Activated CD8-positive, alpha-beta memory T cell treated with anti-CD3 and anti-CD28 coated beads, Interleukin-2, amount 50 U/mL, for 24 hours (primary cell): ENCODE data around the gene PGS1.
A peak's percentile ranks its signal among the peaks of the same experiment; 100 is the strongest.
"Not testable (repeated sequence)": the region's sequence is repeated elsewhere in the genome, so short reads cannot be mapped to it uniquely, and the experiment has no call there.

Source experiments
- DNase-seq: peaks from one replicate; pipeline ENCODE4 v3.0.0-alpha.2; 2020; ENCODE audit errors: extremely low read depth

Gene PGS1, protein sequence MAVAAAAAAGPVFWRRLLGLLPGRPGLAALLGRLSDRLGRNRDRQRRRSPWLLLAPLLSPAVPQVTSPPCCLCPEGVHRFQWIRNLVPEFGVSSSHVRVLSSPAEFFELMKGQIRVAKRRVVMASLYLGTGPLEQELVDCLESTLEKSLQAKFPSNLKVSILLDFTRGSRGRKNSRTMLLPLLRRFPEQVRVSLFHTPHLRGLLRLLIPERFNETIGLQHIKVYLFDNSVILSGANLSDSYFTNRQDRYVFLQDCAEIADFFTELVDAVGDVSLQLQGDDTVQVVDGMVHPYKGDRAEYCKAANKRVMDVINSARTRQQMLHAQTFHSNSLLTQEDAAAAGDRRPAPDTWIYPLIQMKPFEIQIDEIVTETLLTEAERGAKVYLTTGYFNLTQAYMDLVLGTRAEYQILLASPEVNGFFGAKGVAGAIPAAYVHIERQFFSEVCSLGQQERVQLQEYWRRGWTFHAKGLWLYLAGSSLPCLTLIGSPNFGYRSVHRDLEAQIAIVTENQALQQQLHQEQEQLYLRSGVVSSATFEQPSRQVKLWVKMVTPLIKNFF

DNA sequence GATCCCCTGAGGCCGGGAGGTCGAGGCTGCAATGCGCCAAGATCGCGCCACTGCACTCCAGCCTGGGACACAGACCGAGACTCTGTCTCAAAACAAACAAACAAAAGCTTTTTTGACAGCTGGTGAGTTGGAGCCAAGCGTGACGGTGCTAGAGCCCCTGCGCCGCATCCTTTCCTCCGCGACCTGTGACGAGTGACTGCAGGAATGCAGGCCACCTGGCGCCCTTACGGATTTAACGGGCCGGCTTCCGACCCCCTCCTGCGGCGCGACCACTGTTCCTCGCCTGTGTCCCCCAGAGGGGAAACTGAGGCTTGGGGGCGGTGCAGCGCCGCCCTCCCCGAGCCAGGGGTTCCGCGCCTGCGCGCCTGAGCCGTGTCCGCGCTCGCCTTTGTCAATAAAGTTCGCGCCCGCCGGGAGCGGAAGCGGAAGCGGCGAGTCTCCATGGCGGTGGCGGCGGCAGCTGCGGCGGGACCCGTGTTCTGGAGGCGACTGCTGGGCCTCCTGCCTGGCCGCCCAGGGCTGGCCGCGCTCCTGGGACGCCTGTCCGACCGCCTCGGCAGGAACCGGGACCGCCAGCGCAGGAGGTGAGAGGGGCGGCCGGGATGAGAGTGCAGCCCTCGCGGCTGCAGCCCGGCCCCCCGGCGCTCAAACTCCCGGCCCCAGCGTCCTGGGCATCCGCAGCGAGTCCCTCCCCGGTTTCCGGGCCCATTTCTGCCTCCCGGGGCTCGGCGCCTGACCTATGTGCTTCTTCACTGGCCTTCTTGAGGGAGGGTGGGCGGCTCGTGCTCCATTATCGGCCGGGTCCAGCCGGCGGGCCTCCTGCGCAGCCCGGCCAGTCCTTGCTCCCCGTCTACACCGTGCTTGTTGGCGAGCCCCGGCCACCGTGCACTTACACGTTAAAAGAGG lies at the start of gene PGS1:
Gene PGS1 (plus strand): TSS at position 425 of the 906 bp plus-strand sequence. CDS start 17 bp downstream, at position 442.
- DNase-seq = peak; percentile 57

DNA sequence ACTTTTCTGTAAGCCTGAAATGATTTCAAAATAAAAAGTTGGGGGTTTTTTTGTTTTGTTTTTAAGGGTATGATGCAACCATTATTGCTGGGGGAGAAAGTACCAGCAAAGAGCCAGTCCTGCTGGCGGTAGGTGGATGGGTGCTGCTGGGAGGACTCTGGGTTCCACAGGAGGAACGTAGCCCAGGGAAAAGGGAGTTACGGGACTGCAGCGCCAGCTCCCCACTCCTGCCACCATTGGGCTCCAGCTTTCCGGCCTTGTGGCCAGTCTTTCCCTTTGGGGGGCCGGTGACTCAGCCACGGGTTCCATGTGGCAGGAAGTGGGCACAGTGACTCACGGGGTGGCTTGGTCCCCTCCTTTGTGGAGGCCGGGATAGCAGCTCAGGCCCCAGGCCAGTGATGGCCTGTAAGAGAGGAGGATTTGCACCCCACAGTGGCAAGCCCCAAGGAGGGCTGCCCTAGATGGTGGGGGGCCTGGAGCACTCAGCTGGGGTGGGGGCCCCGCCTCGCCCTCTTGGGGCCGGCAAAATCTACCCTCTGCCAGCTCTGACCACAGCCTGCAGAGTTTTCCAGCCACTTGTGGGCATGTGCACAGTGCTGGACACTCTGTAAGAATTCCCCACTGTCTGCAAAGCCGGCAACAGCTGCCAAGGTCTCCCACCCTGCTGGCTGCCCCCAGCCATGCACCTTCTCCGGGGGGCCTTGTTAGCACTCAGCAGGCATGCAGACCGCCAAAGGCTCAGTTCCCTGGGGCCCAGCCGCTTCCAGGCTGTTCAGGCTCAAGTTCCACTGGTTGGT lies 49.0 kb upstream of the PGS1 start:
- DNase-seq = no peak

DNA sequence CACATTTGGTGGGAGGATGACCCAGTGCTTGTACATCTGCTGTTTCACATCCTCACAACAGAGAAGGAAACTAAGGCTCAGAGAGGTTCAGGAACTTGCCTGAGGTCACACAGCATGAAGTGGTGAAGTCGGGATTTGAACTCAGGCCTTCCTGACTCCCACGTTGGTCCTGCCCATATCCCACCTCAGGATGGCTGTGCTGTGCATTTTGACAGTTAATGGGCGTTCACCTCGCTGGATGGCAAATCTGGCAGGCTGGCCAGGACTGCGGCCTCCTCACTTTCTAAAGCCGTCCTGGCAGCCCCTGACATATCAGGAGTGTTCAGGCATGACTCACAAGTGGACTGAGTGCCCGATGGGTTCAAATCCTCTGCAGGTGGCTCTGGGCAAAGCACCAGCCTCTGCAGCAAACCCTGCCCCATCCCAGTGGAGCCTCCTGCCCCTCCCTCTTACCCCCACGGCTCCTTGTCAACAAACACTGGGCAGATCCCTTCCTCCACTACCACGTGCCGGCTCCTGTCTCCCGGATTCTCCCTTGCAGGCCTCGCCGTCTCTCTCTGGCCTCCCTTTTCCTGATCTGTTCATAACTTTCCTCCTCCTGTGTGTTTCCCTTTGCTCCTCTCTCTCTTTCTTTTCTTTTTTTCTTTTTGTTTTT lies 47.8 kb upstream of the PGS1 start:
- no peak for DNase-seq

DNA sequence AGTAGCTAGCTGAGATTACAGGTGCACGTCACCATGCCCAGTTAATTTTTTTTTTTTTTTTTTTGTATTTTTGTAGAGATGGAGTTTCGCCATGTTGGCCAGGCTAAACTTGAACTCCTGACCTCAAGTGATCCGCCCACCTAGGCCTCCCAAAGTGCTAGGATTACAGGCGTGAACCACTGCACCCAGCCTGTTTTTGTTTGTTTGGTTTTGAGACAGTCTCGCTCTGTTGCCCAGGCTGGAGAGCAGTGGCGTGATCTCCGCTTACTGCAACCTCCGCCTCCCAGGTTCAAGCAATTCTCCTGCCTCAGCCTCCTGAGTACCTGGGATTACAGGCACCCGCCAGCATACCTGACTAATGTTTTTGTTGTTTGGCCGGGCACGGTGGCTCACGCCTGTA lies 47.1 kb upstream of the PGS1 start:
- not testable (repeated sequence) for DNase-seq

DNA sequence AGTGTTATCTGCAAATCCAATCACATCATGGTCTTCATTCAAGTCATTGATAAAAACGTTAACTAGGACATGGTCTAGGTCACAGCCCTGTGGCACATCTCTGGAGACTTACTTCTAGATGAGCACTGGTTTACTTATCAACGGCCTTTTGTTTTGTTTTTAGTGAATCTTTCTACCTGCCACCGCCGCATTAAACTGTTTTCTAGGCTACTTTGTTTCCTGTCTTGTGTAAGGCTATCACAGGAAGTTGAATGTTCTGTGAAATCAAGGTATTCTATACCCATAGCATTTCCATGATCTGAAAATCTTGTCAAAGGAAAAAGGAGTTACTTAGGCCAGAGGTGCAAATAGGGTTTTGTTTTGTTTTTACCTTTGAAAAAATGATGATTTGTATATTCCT lies 45.5 kb upstream of the PGS1 start:
- DNase-seq = no peak

DNA sequence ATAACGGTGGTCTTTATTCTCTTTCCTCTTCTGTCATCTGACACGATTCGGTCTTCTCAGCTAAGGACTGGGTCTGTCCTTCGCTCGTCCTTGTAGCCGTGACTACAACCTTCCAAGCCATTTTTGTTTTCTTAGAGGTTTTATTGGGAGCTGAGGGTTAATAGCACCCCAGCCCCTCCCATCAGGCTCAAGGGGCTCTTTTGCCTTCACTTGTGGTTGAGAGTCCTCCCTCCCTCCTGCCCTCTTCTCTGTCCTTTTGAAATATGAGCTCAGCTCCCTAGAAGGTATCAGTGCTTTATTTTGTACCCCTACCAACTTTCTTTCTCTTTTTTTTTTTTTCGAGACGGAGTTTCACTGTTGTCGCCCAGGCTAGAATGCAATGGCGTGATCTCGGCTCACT lies 43.2 kb upstream of the PGS1 start:
- no peak for DNase-seq

DNA sequence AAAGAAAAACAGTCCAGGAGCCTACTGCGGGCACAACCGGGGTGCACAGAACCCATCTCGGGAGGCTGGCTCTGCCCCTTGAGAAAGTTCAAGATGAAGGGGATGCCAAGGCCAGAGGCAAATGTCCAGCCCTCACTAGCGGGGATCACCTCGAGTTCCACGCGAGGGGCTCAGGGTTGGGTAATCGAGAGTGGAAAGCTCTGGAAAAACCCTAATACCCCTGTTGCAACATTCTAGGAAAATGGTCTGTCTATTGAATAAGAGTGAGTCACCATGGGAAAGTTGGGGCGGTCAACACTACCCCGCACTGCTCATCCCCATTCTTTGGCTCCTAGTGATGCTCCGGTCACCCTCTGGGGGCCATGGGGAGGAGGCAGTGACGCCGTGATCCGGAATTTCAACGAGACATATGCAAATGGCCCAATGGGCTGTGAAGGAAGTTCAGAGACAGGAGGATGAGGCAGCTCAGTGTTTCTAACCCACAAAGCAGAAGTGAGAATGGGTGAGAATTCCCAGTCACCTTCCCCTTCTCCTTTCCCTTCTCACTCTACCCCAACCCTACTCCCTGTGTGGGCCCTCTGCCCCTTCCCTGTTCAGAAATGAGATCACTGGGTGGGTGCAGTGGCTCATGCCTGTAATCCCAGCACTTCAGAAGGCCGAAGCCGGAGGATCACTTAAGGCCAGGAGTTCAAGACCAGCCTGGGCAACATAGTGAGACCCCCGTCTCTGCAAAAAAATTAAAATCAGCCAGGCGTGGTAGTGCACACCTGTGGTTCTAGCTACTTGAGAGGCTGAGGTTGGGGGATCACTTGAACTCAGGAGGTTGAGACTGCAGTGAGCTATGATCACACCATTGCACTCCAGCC lies 41.0 kb upstream of the PGS1 start:
- DNase-seq = no peak

DNA sequence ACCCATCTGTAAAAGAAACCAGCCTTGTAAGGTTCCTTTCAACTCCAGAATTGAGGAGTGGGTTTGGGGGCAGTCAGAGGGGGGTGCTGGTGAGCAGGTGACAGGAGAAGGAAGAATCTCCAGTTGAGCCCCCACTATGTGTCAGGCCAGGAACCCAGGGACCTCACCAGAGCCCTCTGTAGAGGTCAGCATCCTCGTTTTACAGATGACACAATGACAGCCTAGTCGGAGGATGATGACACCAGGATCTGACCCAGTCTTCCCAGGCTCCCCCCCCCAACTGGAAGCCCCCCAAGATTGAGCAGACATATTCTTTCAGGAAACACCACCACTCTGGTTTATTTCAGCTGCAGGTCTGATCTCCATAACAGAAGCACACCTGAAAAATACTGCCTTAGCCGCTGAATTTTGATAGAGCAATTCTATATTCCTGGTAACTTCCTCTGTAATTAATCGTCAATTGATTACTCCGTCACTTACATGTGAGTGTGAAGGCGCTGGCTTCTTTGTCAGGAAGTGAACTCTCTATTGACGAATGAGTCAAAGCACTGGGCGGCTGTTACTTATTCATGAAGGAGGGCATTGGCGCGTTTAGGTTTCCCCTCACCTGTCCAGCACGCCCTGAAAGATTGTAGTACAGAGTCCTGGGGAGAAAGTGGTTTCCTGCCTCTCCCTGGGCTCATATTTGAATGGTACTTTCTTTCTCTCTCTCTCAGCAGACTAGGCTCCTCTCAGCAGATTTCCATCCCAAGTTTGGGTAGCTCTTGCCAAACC lies 39.8 kb upstream of the PGS1 start:
- DNase-seq = no peak

DNA sequence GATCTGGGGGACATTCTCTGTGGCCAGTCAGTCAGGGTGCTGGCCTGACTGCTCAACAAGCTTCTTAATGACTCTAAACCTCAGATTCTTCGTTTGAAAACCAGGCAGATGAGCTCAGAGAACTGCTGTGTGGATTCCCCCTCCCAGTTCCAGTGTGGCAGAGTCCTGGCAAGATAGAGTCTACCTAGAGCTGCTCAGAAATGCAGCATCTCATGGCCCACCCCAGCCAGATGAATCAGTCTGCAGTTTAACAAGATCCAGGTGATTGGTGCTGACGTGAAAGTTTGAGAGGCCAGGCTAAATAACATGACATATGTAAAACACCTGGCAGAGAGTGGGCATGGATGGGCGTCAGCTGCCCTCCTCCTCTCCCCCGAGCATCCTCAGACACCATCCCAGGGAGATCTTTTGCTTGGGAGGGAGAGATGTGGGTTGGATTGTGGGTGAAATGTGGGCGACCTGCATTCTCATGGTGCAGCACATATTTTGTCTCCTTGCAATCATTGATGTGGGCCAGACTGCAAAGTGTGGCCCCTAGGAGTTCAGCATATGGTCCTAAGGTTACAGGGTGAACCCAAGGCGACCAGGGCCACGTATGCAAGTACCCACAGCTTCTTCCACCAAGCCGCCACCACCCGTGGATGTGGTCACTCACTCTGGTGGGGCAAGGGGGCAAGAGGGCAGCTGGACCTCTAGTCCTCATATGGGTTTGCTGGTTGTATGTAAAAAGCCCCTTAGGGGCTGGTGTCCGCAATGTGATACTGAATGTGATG lies 38.1 kb upstream of the PGS1 start:
- DNase-seq = no peak

DNA sequence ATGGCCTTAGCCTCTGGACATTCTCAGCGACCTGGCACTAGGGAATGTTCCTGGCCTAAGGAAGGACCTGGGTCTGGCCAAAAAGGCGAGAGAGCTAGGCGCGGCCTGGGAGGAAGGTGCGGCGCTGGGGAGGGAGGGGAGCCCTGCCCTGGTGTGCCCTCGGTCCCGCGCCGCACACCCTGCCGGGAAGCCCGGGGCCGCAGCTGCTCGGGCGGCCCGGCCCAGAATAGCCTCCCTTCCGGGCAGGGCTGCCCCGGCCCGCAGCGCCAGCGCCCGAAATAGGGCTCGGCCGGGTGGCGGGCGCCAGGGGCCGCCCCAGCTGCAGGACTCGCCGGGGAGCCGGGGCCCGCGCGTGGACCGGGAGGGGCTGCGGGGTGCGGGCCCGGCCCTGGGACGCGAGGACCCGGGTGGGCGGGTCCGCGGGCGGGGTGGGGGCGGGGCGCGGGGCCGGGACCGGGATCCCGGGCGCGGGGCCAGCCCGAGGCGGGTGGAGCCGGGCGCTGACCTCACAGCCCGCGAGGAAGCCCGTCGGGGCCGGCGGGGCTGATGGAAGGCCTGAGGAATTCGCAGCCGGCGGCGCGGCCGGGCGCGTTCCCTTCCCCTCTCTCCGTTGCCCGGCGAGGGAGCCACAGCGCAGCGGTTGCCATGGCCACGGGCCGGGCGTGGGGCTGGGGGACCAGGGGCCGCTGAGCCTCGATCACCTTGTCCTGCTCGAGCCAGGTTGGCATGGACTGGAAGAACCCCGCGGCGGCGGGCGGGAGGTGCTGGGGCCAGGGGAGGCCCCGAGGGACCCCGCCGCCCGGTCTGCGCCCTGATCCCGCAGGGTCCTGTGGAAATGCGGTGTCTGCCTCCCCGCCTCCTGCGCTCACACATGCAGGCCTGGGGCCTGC lies 36.6 kb upstream of the PGS1 start:
- DNase-seq = no peak

DNA sequence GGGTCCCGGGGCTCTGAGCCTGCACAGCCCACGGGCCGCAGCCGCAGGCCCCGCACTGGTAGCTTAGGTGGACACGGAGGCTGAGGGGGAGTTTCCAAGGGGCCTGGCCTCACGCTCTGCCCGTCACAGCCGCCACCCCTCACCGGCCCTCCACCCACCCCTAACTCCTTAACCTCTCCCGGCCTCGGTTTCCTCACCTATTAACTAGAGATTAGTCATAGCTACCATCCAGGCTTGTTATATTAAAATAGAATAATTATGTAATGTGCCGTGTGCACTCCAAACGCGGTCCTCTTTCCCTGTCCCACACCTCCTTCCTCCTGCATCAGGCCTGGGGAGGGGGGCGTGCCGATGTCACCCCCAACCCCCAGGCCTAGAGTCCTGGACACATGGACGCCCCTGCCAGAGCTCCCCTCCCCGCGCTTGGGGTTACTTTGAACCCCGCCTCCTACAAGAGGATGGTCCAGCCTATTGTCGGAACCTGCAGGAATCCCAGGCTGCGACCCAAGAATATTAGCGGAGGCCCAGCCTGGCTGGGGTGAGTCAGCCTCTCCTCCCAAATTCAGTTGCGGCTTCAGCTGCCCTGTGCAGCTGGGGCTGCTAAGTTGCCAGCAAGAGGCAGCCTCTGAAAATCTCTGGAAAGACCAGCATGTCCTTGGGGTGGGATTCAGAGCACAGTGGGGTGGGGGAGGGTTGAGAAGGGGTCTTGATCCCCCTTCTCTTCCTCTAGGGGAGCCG lies 35.8 kb upstream of the PGS1 start:
- no peak for DNase-seq

DNA sequence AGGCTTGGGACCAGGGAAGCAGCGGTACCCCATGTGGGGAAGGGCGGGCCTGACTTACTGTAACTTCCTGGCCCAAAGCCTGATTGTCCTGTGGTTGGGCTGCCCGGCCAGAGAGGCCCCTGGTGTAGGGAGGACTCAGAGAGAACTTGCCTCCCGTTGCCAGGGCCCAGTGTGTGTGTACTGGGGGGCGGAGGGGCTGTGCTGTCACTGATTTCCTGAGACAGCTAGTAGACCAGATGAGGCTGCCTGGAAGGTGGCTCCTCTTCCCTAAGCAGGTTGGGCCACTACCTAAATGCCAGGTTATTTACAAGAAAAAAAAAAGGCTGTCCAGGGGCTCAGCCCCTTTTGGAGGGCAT lies 35.3 kb upstream of the PGS1 start:
- DNase-seq = no peak

DNA sequence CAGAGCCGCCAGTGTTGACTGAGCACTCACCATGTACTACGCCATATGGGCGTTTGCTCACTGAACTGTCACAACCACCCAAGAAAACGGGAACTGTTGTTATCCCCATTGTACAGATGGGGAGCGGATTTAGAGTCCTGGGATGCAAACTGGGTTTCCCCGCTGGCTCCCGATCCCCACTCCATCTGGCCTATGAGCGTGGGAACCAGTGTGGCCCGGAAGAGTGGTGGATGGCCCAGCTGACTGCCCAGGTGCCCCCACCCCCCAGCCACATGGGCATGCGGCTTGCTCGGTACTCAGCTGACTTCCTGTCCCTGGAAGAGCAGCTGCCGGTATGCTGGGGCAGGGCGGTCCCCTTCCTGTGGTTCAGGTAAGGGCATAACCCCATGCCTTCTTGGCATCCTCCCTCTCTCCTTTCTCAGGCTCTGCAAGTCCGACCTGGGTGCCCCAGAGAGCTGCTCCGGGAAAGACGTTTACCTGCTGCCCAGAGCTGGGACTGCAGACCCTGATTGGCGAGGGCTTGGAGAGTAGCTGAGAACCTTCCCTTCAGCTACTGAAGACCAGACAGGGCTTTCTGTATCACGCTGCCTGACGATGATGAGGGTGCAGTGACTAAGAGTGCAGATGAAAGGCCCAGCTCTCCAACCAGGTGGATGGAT lies 34.8 kb upstream of the PGS1 start:
- no peak for DNase-seq

DNA sequence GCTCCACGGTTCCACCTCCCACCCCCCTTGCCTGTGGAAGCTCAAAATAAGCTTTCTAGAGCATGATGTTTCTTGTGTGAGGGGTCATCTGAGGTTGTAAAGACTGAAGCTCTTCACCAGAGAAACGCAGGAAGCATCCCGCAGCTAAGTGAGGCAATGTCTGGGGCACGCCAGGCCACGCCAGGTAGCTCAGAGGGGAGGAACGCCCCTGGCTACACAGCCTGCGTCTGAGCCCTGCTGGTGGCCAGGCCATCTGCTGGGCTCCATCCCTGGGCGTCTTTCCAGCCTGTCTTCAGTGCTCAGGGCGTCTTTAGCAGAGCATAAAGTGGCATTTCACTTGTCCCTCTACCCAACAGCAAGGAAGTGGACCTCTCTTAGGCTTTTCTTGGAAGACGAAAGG lies 33.8 kb upstream of the PGS1 start:
- no peak for DNase-seq

DNA sequence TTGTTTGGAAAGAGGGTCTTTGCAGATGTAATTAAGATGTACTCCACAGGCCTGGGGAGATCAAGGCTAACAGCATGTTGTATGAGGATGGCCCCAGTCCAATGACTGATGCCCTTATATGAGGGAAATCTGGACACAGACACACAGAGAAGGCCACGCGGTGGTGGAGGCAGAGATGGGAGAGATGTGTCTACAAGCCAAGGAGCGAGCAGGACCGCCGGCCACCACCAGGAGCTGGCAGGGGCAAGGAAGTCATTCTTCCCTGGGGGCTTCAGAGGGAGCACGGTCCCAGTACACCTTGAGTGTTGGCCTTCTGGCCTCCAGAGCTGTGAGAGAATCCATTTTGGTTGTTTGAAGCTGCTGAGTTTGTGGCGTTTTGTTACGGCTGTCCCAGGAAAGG lies 33.3 kb upstream of the PGS1 start:
- DNase-seq = no peak

DNA sequence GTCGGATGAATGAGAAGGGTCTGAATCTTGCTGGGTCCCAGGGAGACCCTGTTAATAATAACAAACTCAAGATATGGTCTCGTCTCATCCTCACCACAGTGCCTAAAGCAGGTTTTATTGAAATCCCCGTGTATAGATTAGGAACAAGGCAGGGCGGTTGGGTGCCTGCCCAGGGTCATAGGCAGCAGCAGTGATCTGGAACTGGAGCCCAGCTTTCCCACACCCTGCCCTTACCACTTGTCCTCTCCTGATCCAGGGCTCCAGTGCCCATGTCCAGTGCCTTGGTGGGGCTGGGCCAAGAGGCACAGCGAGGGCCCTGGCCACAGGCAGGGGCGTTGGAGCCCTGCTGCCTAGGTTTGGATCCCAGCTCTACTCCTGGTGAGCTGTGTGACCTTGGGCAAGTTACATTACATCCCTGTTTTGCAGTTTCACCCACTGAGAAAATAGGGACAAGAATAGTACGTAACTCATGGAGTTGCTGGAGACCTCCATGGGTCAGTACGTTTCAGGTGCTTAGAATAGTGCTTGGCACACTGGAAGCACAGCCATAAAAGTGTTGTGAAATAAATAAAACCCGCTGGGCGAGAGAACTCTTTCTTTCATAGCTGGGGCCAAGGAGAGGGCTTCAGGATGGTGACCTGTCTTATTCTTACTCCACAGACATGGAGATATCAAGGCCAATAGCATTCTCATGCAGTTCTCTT lies 32.5 kb upstream of the PGS1 start:
- DNase-seq = no peak
